ENCODE data around the gene EIF4E.
A peak's percentile ranks its signal among the peaks of the same experiment; 100 is the strongest.

Gene EIF4E

DNA sequence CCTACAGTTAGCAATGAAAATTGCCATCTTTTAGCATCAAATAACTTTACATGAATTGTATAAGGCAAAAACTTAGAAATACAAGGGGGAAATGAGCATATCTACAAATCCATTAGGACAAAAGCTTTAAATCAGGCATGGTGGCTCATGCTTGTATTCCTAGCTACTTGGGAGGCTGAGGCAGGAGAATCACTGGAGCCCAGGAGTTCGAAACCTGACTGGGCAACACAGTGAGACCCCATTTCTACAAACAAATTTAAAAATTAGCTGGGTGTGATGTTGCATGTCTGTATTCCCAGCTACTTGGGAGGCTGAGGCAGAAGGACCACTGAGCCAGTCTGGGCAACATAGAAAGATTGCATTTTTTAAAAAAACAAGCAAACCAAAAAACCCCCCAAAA lies 61.3 kb downstream of the EIF4E start:
- H3K36me3 ChIP-seq (ENCODE audit: control insufficient read depth, insufficient read depth, low read length) = no peaks in the 10 kb centered on the region
- no peak overlapping the region for H2BK15ac ChIP-seq (replicated peaks; ENCODE audit: low read depth)
- H3K4me3 ChIP-seq (ENCODE audit: low read length) = no peak overlapping the region
- no peak overlapping the region for H3K27ac ChIP-seq (ENCODE audit: low read depth, low read length)
- no peak overlapping the region for H3K18ac ChIP-seq (ENCODE audit: low read length)
- DNase-seq = no peak
- WGBS (ENCODE audit: extremely low coverage, insufficient coverage, low lambda C conversion rate) = no CpG with 5 or more reads among the region's 1 CpG
- no peak overlapping the region for H4K5ac ChIP-seq (ENCODE audit: low read length)
- no peak overlapping the region for H4K8ac ChIP-seq (ENCODE audit: low read depth, low read length)
- H3K4me1 ChIP-seq (ENCODE audit: control insufficient read depth, low read depth, low read length) = no peaks in the 10 kb centered on the region
- no peak overlapping the region for H3K23ac ChIP-seq (ENCODE audit: low read length)
- H3K4me2 ChIP-seq (ENCODE audit: low read length) = no peak overlapping the region
- no peaks in the 10 kb centered on the region for H3K27me3 ChIP-seq (ENCODE audit: insufficient read depth, low read length, poor library complexity)
- H3K56ac ChIP-seq (ENCODE audit: low read length) = no peak overlapping the region
- H3K9ac ChIP-seq (ENCODE audit: low read length) = no peak overlapping the region
- no peak overlapping the region for H2BK5ac ChIP-seq (ENCODE audit: low read length)
- H3K4ac ChIP-seq (ENCODE audit: low read depth, low read length) = no peak overlapping the region
- no peak overlapping the region for H2AK5ac ChIP-seq (ENCODE audit: low read length)
- no peaks in the 10 kb centered on the region for H3K79me1 ChIP-seq (ENCODE audit: low read length)
- no peak overlapping the region for H2BK120ac ChIP-seq (ENCODE audit: low read depth, low read length)
- H3K79me2 ChIP-seq (ENCODE audit: control insufficient read depth, insufficient read depth, low read length) = no peaks in the 10 kb centered on the region

DNA sequence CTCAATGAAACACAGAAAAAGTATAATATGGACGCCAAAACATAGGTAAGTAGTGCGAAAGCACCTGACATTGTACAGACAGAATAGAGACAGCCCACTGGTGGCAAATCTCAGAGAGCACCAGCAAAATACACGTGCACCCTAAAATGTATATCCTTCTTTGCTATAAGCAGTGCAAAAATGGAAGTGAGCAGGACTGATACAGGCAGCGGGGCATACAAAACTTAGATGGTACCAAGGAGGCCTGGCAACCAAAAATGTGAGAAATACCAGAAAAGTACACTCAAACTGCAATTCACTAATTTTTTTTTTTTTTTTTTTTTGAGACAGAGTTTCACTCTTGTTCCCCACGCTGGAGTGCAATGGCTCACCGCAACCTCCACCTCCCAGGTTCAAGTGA lies 63.9 kb downstream of the EIF4E start:
- no peak overlapping the region for H3K9ac ChIP-seq (ENCODE audit: low read length)
- no peak overlapping the region for H3K23ac ChIP-seq (ENCODE audit: low read length)
- H3K79me1 ChIP-seq (ENCODE audit: low read length) = no peaks in the 10 kb centered on the region
- no peaks in the 10 kb centered on the region for H3K4me1 ChIP-seq (ENCODE audit: control insufficient read depth, low read depth, low read length)
- no peak overlapping the region for H3K18ac ChIP-seq (ENCODE audit: low read length)
- H2BK5ac ChIP-seq (ENCODE audit: low read length) = no peak overlapping the region
- no CpG with 5 or more reads among the region's 6 CpGs for WGBS (ENCODE audit: extremely low coverage, insufficient coverage, low lambda C conversion rate)
- no peak overlapping the region for H4K8ac ChIP-seq (ENCODE audit: low read depth, low read length)
- H3K36me3 ChIP-seq (ENCODE audit: control insufficient read depth, insufficient read depth, low read length) = no peaks in the 10 kb centered on the region
- H3K27me3 ChIP-seq (ENCODE audit: insufficient read depth, low read length, poor library complexity) = no peaks in the 10 kb centered on the region
- H3K56ac ChIP-seq (ENCODE audit: low read length) = no peak overlapping the region
- DNase-seq = no peak
- H3K27ac ChIP-seq (ENCODE audit: low read depth, low read length) = no peak overlapping the region
- H2BK15ac ChIP-seq (replicated peaks; ENCODE audit: low read depth) = no peak overlapping the region
- no peak overlapping the region for H3K4ac ChIP-seq (ENCODE audit: low read depth, low read length)
- H3K4me2 ChIP-seq (ENCODE audit: low read length) = no peak overlapping the region
- no peak overlapping the region for H4K5ac ChIP-seq (ENCODE audit: low read length)
- no peak overlapping the region for H3K4me3 ChIP-seq (ENCODE audit: low read length)
- H3K79me2 ChIP-seq (ENCODE audit: control insufficient read depth, insufficient read depth, low read length) = no peaks in the 10 kb centered on the region
- H2AK5ac ChIP-seq (ENCODE audit: low read length) = no peak overlapping the region
- no peak overlapping the region for H2BK120ac ChIP-seq (ENCODE audit: low read depth, low read length)

DNA sequence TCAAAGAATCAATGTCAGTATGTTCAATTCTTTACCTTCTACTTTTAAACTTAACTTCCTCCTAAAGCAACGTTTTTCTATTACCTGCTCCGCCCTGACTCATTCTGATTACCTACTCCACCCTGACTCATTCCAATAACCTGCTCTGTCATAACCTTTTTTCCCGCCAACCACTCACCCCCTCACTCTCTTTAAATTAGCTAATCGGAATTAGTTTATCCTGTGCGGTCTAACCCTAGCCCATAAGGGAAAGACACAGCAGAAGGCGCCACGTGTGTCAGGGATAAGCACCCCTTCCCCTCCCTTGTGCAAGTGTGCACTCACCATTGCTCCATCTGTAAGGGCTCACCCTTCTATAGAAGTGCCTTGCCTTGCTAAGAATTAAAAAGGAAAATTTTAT lies 64.4 kb downstream of the EIF4E start:
- Histone ChIP-seq H3K56ac (ENCODE audit: low read length) (no peak overlapping the region), H2BK15ac (replicated peaks; ENCODE audit: low read depth) (no peak overlapping the region), H3K79me2 (ENCODE audit: control insufficient read depth, insufficient read depth, low read length) (no peaks in the 10 kb centered on the region), H3K4me1 (ENCODE audit: control insufficient read depth, low read depth, low read length) (no peaks in the 10 kb centered on the region), H4K8ac (ENCODE audit: low read depth, low read length) (no peak overlapping the region), H3K18ac (ENCODE audit: low read length) (no peak overlapping the region), H3K4ac (ENCODE audit: low read depth, low read length) (no peak overlapping the region), H2AK5ac (ENCODE audit: low read length) (no peak overlapping the region), H3K23ac (ENCODE audit: low read length) (no peak overlapping the region), H3K4me3 (ENCODE audit: low read length) (no peak overlapping the region), H2BK5ac (ENCODE audit: low read length) (no peak overlapping the region), H3K27ac (ENCODE audit: low read depth, low read length) (no peak overlapping the region), H2BK120ac (ENCODE audit: low read depth, low read length) (no peak overlapping the region), H4K5ac (ENCODE audit: low read length) (no peak overlapping the region), H3K9ac (ENCODE audit: low read length) (no peak overlapping the region), H3K36me3 (ENCODE audit: control insufficient read depth, insufficient read depth, low read length) (no peaks in the 10 kb centered on the region), H3K27me3 (ENCODE audit: insufficient read depth, low read length, poor library complexity) (no peaks in the 10 kb centered on the region), H3K4me2 (ENCODE audit: low read length) (no peak overlapping the region), H3K79me1 (ENCODE audit: low read length) (no peaks in the 10 kb centered on the region)
- WGBS (ENCODE audit: extremely low coverage, insufficient coverage, low lambda C conversion rate) = 100% methylated on average over 2 of the region's 7 CpGs
- no peak for DNase-seq

GRCh38 chr4:98862371-98862770 lies 66.6 kb downstream of the EIF4E start:
- Histone ChIP-seq H4K5ac (ENCODE audit: low read length) (no peak overlapping the region), H4K8ac (ENCODE audit: low read depth, low read length) (no peak overlapping the region), H3K36me3 (ENCODE audit: control insufficient read depth, insufficient read depth, low read length) (no peaks in the 10 kb centered on the region), H3K79me1 (ENCODE audit: low read length) (no peaks in the 10 kb centered on the region), H3K56ac (ENCODE audit: low read length) (no peak overlapping the region), H3K23ac (ENCODE audit: low read length) (no peak overlapping the region), H3K79me2 (ENCODE audit: control insufficient read depth, insufficient read depth, low read length) (no peaks in the 10 kb centered on the region), H3K4me1 (ENCODE audit: control insufficient read depth, low read depth, low read length) (no peaks in the 10 kb centered on the region), H3K4me3 (ENCODE audit: low read length) (no peak overlapping the region), H3K4ac (ENCODE audit: low read depth, low read length) (no peak overlapping the region), H3K4me2 (ENCODE audit: low read length) (no peak overlapping the region), H2BK120ac (ENCODE audit: low read depth, low read length) (no peak overlapping the region), H2BK5ac (ENCODE audit: low read length) (no peak overlapping the region), H2BK15ac (replicated peaks; ENCODE audit: low read depth) (no peak overlapping the region), H3K18ac (ENCODE audit: low read length) (no peak overlapping the region), H3K27ac (ENCODE audit: low read depth, low read length) (no peak overlapping the region), H2AK5ac (ENCODE audit: low read length) (no peak overlapping the region), H3K27me3 (ENCODE audit: insufficient read depth, low read length, poor library complexity) (no peaks in the 10 kb centered on the region), H3K9ac (ENCODE audit: low read length) (no peak overlapping the region)
- no peak for DNase-seq
- WGBS (ENCODE audit: extremely low coverage, insufficient coverage, low lambda C conversion rate) = no CpG with 5 or more reads among the region's 3 CpGs

DNA sequence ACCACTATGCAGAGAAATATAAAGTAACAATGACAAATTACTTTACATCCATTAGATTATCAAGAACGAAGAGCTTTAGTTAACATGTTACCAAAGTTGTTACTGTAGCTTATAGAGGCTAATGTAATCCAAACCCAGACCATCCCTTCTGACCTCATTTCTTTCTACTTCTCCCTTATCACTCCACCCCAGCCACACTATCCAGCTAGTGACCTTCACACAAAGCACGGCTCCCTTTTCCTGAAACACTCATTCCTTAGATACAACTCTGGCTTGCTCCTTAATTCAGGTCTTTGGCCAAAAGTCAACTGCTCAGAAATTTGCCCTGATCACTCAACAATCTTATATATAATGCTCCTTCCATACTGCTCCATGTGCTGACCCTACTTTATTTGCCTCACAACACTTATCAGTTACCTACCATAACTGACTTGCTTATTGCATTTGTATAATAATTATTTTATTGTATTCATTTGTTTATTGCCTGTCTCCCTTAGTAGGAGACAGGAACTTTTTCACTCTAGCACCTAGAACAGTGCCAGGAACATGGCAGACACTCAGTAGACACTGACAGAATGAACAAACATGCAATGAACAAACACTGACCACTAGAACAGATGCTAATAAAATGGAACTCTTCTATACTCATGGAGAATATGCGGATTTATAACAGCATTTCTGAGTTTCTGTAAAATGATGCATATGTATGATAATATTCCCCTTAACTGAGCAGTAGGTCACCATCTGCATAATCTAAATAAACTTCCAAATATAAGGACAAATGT lies 67.6 kb downstream of the EIF4E start:
- Histone ChIP-seq H3K18ac (ENCODE audit: low read length) (no peak overlapping the region), H3K79me1 (ENCODE audit: low read length) (no peaks in the 10 kb centered on the region), H3K4ac (ENCODE audit: low read depth, low read length) (no peak overlapping the region), H3K79me2 (ENCODE audit: control insufficient read depth, insufficient read depth, low read length) (no peaks in the 10 kb centered on the region), H3K9ac (ENCODE audit: low read length) (no peak overlapping the region), H4K5ac (ENCODE audit: low read length) (no peak overlapping the region), H2BK15ac (replicated peaks; ENCODE audit: low read depth) (no peak overlapping the region), H3K56ac (ENCODE audit: low read length) (no peak overlapping the region), H3K23ac (ENCODE audit: low read length) (no peak overlapping the region), H2BK5ac (ENCODE audit: low read length) (no peak overlapping the region), H3K4me2 (ENCODE audit: low read length) (no peak overlapping the region), H3K4me1 (ENCODE audit: control insufficient read depth, low read depth, low read length) (no peaks in the 10 kb centered on the region), H2BK120ac (ENCODE audit: low read depth, low read length) (no peak overlapping the region), H2AK5ac (ENCODE audit: low read length) (no peak overlapping the region), H3K36me3 (ENCODE audit: control insufficient read depth, insufficient read depth, low read length) (no peaks in the 10 kb centered on the region), H3K4me3 (ENCODE audit: low read length) (no peak overlapping the region), H3K27me3 (ENCODE audit: insufficient read depth, low read length, poor library complexity) (no peaks in the 10 kb centered on the region), H3K27ac (ENCODE audit: low read depth, low read length) (no peak overlapping the region), H4K8ac (ENCODE audit: low read depth, low read length) (no peak overlapping the region)
- no peak for DNase-seq
- WGBS (ENCODE audit: extremely low coverage, insufficient coverage, low lambda C conversion rate) = no CpG with 5 or more reads among the region's 3 CpGs

DNA sequence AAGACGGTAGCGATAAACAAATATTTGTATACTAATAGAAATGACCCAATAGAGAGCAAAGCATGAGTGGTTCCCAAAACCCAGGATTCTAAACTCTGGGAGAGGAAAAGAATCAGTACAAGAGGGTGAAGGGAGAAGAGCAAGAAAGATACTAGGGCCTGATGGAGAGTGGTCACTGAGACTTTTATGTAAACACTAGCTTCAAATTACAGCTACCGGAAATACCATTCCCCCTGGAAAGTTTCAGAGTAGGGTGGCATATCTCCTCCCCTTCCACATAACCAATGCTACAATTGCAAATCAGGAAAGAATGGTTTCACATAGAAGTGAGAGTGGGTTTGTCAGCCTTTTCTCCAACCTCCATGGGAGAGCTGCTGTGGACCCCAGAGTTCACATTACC lies 77.1 kb downstream of the EIF4E start:
- Histone ChIP-seq H3K27ac (ENCODE audit: low read depth, low read length) (no peak overlapping the region), H3K79me1 (ENCODE audit: low read length) (no peaks in the 10 kb centered on the region), H3K23ac (ENCODE audit: low read length) (no peak overlapping the region), H3K36me3 (ENCODE audit: control insufficient read depth, insufficient read depth, low read length) (no peaks in the 10 kb centered on the region), H3K79me2 (ENCODE audit: control insufficient read depth, insufficient read depth, low read length) (no peaks in the 10 kb centered on the region), H3K18ac (ENCODE audit: low read length) (no peak overlapping the region), H4K8ac (ENCODE audit: low read depth, low read length) (no peak overlapping the region), H3K27me3 (ENCODE audit: insufficient read depth, low read length, poor library complexity) (no peaks in the 10 kb centered on the region), H2AK5ac (ENCODE audit: low read length) (no peak overlapping the region), H3K4me1 (ENCODE audit: control insufficient read depth, low read depth, low read length) (peaks cover 2% of the 10 kb centered on the region), H2BK15ac (replicated peaks; ENCODE audit: low read depth) (no peak overlapping the region), H3K9ac (ENCODE audit: low read length) (no peak overlapping the region), H2BK120ac (ENCODE audit: low read depth, low read length) (no peak overlapping the region), H3K4ac (ENCODE audit: low read depth, low read length) (no peak overlapping the region), H4K5ac (ENCODE audit: low read length) (no peak overlapping the region), H3K4me2 (ENCODE audit: low read length) (no peak overlapping the region), H3K56ac (ENCODE audit: low read length) (no peak overlapping the region), H3K4me3 (ENCODE audit: low read length) (no peak overlapping the region), H2BK5ac (ENCODE audit: low read length) (no peak overlapping the region)
- DNase-seq = peak; percentile 76
- WGBS (ENCODE audit: extremely low coverage, insufficient coverage, low lambda C conversion rate) = no CpG with 5 or more reads among the region's 3 CpGs

Data from mesendoderm (in vitro differentiated cells).